Measurements from ENCODE around the gene TSPAN9. TPM values are rescaled to one million over a fixed set of nuclear protein-coding genes. Genes with fewer than 3 reads are reported as not detected.

TSPAN9 gene
- polyA plus RNA-seq, 1 of the 3 experiments (the other 2 are of a cell fraction), result 34.9 TPM

DNA sequence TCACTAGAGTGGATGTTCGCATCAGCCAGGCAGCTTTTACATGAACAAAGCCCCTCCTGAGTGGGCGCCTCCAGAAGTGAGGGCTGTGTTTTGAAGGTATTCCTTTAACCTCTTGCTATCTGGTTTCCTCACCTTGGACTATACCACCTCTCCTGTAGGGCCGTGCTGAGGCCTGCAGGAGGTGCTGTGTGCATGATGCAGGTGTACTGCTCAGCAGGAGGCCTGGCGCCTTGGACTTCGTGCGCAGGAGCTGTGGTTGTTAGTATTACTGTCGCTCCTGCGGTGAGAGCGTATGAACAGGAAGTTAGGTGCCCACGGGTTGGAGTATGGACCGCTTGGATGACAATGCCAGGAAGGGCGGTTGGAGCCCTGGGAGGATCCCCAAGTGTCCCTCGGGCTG lies 130.7 kb downstream of the TSPAN9 start:
- ChIA-PET CTCF (interaction anchor here (0.8 to 8.1 kb wide), 14 partner anchors 10 to 135 kb away, joined by 3 to 99 read pairs (median 4); no protein-coding TSS in a partner anchor), POLR2A (no interaction called here)
- DNase-seq, result no peak
- Histone ChIP-seq H3K79me2 (ENCODE audit: insufficient read depth) (no peaks in the 10 kb centered on the region; the same call in 1 of the 2 replicates), H4K20me1 (ENCODE audit: insufficient read depth) (peaks cover 9% of the 10 kb centered on the region; the same call in 1 of the 2 replicates), H3K27me3 (ENCODE audit: insufficient read depth) (no peaks in the 10 kb centered on the region), H3K4me1 (ENCODE audit: control insufficient read depth in 1 of 2, insufficient read depth in 2 of 2, low read depth in 1 of 2, low read length in 1 of 2) (peaks cover 0 to 30% of the 10 kb centered on the region in 2 experiments; a peak in 2 of 4 replicates), H2AFZ (ENCODE audit: low read depth) (no peak overlapping the region), H3K9me3 (no peaks in the 10 kb centered on the region), H3K9me2 (no peaks in the 10 kb centered on the region), H3K36me3 (replicated peaks in 1 of 2; ENCODE audit: control insufficient read depth in 1 of 2, insufficient read depth in 2 of 2, low read length in 1 of 2) (no peaks in the 10 kb centered on the region), H3K4me2 (no peak overlapping the region), H3K9ac (no peak overlapping the region), H3K4me3 (ENCODE audit: low read depth in 2 of 2, low read length in 1 of 2) (no peak overlapping the region; a peak in 1 of 4 replicates), H3F3A (replicated peaks; ENCODE audit: insufficient read depth) (no peaks in the 10 kb centered on the region), H3K27ac (ENCODE audit: low read depth in 2 of 2, low read length in 1 of 2) (no peak overlapping the region)
- TF ChIP-seq EP300 (IDR thresholded peaks at IDR 0.05; ENCODE audit: borderline replicate concordance in 1 of 2, low read depth in 1 of 2, low read length in 1 of 2) (no peak), RAD21 (IDR thresholded peaks at IDR 0.05; ENCODE audit: low read length) (peak; percentile 29; the same call in 1 of the 2 replicates), CTCF (IDR thresholded peaks at IDR 0.05) (peak; percentile 28), NFIC (IDR thresholded peaks at IDR 0.05; ENCODE audit: borderline replicate concordance) (no peak), ELF1 (IDR thresholded peaks at IDR 0.05) (no peak), MEF2A (IDR thresholded peaks at IDR 0.05; ENCODE audit: borderline replicate concordance, low read depth) (no peak)
- TF ChIP-seq, protein P1, sequence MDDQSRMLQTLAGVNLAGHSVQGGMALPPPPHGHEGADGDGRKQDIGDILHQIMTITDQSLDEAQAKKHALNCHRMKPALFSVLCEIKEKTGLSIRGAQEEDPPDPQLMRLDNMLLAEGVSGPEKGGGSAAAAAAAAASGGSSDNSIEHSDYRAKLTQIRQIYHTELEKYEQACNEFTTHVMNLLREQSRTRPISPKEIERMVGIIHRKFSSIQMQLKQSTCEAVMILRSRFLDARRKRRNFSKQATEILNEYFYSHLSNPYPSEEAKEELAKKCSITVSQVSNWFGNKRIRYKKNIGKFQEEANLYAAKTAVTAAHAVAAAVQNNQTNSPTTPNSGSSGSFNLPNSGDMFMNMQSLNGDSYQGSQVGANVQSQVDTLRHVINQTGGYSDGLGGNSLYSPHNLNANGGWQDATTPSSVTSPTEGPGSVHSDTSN (IDR thresholded peaks at IDR 0.05), result no peak
- WGBS (ENCODE audit: low lambda C conversion rate), result 93% methylated on average over 13 of the region's 13 CpGs

DNA sequence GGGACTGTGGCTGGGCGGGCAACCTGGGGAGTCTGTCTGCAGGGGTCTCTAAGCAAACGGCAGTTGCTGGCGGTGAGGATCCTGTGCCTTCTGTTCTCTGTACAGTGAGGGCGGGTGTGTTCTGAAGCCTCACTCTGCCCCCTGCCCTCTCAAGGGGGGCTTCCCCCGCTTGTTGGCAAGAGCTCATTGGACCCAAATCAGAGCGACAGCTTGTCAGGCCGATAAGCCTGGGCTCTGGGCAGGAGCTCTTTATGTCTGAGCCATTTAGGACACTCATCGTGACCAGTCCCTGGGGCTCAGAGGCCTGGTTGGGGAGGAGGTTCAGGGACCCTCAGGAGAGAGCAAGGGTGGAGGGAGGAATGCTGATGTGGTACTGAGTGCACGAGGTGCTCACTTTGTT lies 136.0 kb downstream of the TSPAN9 start:
- Histone ChIP-seq H3K79me2 (ENCODE audit: insufficient read depth) (no peaks in the 10 kb centered on the region; the same call in 1 of the 2 replicates), H3K9me2 (no peaks in the 10 kb centered on the region), H3K9ac (no peak overlapping the region), H3K9me3 (no peaks in the 10 kb centered on the region), H3K4me2 (no peak overlapping the region), H3K27ac (ENCODE audit: low read depth in 2 of 2, low read length in 1 of 2) (no peak overlapping the region), H3F3A (replicated peaks; ENCODE audit: insufficient read depth) (peaks cover 13% of the 10 kb centered on the region), H4K20me1 (ENCODE audit: insufficient read depth) (no peaks in the 10 kb centered on the region), H2AFZ (ENCODE audit: low read depth) (no peak overlapping the region), H3K4me3 (ENCODE audit: low read depth in 2 of 2, low read length in 1 of 2) (no peak overlapping the region), H3K27me3 (ENCODE audit: insufficient read depth) (no peaks in the 10 kb centered on the region), H3K4me1 (ENCODE audit: control insufficient read depth in 1 of 2, insufficient read depth in 2 of 2, low read depth in 1 of 2, low read length in 1 of 2) (peaks cover 17 to 18% of the 10 kb centered on the region in 2 experiments), H3K36me3 (replicated peaks in 1 of 2; ENCODE audit: control insufficient read depth in 1 of 2, insufficient read depth in 2 of 2, low read length in 1 of 2) (no peaks in the 10 kb centered on the region)
- no peak for DNase-seq
- 77% methylated on average over 3 of the region's 9 CpGs for WGBS (ENCODE audit: low lambda C conversion rate)
- ChIA-PET CTCF (interaction anchor here (0.9 to 7.9 kb wide), 4 partner anchors 10 to 77 kb away, joined by 3 to 56 read pairs (median 8); no protein-coding TSS in a partner anchor), POLR2A (no interaction called here)
- TF ChIP-seq YY1 (IDR thresholded peaks at IDR 0.05; ENCODE audit: low read depth), result no peak
- TF ChIP-seq NFIC (IDR thresholded peaks at IDR 0.05; ENCODE audit: borderline replicate concordance), result no peak
- TF ChIP-seq SMC3 (IDR thresholded peaks at IDR 0.05; ENCODE audit: low read depth, low read length), result no peak
- no peak for TF ChIP-seq SIN3A (IDR thresholded peaks at IDR 0.05; ENCODE audit: borderline replicate concordance, low read depth, low read length)
- TF ChIP-seq CHD2 (IDR thresholded peaks at IDR 0.05; ENCODE audit: low read length, partially characterized antibody), result no peak
- no peak for TF ChIP-seq MXI1 (IDR thresholded peaks at IDR 0.05; ENCODE audit: low read depth, low read length)
- TF ChIP-seq TAF1 (IDR thresholded peaks at IDR 0.05; ENCODE audit: borderline replicate concordance, low read depth, low read length), result no peak
- no peak for TF ChIP-seq TEAD4 (IDR thresholded peaks at IDR 0.05; ENCODE audit: borderline replicate concordance, insufficient read depth)
- no peak for TF ChIP-seq TCF12 (IDR thresholded peaks at IDR 0.05)
- no peak for TF ChIP-seq FOXM1 (IDR thresholded peaks at IDR 0.05; ENCODE audit: low read depth)
- TF ChIP-seq MAX (IDR thresholded peaks at IDR 0.05; ENCODE audit: low read depth), result no peak
- no peak for TF ChIP-seq EP300 (IDR thresholded peaks at IDR 0.05; ENCODE audit: borderline replicate concordance in 1 of 2, low read depth in 1 of 2, low read length in 1 of 2)
- no peak for TF ChIP-seq NRF1 (IDR thresholded peaks at IDR 0.05; ENCODE audit: low read depth, low read length)
- TF ChIP-seq FOSL2 (IDR thresholded peaks at IDR 0.05; ENCODE audit: borderline replicate concordance, low read depth), result no peak
- no peak for TF ChIP-seq GATA2 (CRISPR knock-in tag; IDR thresholded peaks at IDR 0.05)
- TF ChIP-seq, protein P2, sequence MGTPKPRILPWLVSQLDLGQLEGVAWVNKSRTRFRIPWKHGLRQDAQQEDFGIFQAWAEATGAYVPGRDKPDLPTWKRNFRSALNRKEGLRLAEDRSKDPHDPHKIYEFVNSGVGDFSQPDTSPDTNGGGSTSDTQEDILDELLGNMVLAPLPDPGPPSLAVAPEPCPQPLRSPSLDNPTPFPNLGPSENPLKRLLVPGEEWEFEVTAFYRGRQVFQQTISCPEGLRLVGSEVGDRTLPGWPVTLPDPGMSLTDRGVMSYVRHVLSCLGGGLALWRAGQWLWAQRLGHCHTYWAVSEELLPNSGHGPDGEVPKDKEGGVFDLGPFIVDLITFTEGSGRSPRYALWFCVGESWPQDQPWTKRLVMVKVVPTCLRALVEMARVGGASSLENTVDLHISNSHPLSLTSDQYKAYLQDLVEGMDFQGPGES (IDR thresholded peaks at IDR 0.05; ENCODE audit: low read depth, low read length), result no peak
- no peak for TF ChIP-seq RFX5 (IDR thresholded peaks at IDR 0.05; ENCODE audit: low read length)
- TF ChIP-seq ZBTB33 (IDR thresholded peaks at IDR 0.05; ENCODE audit: borderline replicate concordance, low read depth), result no peak
- TF ChIP-seq RCOR1 (IDR thresholded peaks at IDR 0.05; ENCODE audit: low read length), result no peak

Data from SK-N-SH (cell line).